Suprapubic skin (tissue), 4 donors: ENCODE measurements around the gene WHRN. TPM values are rescaled to one million over a fixed set of nuclear protein-coding genes. Genes with fewer than 3 reads are reported as not detected.

ENCODE experiments used
- DNase-seq, 2 donors: peaks; one replicate each; pipeline ENCODE4 v3.0.0-alpha.2; 2019; ENCODE audit warnings: low spot score in 2 of 2
- H3K27ac ChIP-seq: fragments of 200-600 bp; sonication (generic); one replicate; pipeline ENCODE4 v1.5.1; 2019
- H3K27me3 ChIP-seq: fragments of 200-600 bp; sonication (generic); one replicate; pipeline ENCODE4 v1.5.1; 2019
- H3K36me3 ChIP-seq: fragments of 200-600 bp; sonication (generic); one replicate; pipeline ENCODE4 v1.5.1; 2019
- H3K4me1 ChIP-seq: fragments of 200-600 bp; sonication (generic); one replicate; pipeline ENCODE4 v1.5.1; 2019
- H3K4me3 ChIP-seq: fragments of 200-600 bp; sonication (generic); one replicate; pipeline ENCODE4 v1.5.1; 2019; ENCODE audit warnings: mild to moderate bottlenecking
- H3K9me3 ChIP-seq: fragments of 200-600 bp; sonication (generic); one replicate; pipeline ENCODE4 v1.5.1; 2019
- CTCF ChIP-seq, 2 donors: fragments of 200-600 bp in 1 of 2; fragments of 450-650 bp in 1 of 2; sonication (generic) in 1 of 2; IDR thresholded peaks; one replicate each; pipeline ENCODE4 v1.5.1; 2016 to 2019; ENCODE audit warnings: antibody characterized with exemption in 2 of 2, mild to moderate bottlenecking in 1 of 2, moderate library complexity in 1 of 2
- EP300 ChIP-seq: sonication (generic); formaldehyde crosslinking; IDR thresholded peaks from one replicate; pipeline ENCODE4 v1.6.1; 2017; ENCODE audit warnings: antibody characterized with exemption
- POLR2A ChIP-seq, 2 donors: fragments of 450-650 bp; IDR thresholded peaks; one replicate each; pipeline ENCODE4 v1.6.1; 2017; ENCODE audit warnings: antibody characterized with exemption in 2 of 2, mild to moderate bottlenecking in 2 of 2, moderate library complexity in 2 of 2
- POLR2AphosphoS5 ChIP-seq, 3 donors: sonication (generic); formaldehyde crosslinking; IDR thresholded peaks; one replicate each; pipeline ENCODE4 v1.6.1; 2017; ENCODE audit warnings: antibody characterized with exemption in 3 of 3
- WGBS: methylation state at CpG from one replicate; pipeline ENCODE4 v1.1.5; 2018; 5-methylcytosine and 5-hydroxymethylcytosine counted together
- total RNA-seq, 4 donors: library from RNA; depleted of rRNA; stranded (reverse); fragments of >200 nt; gene quantifications; one replicate each; pipeline ENCODE4 v1.1.0, GENCODE V29; 2016

Gene WHRN
- total RNA-seq, 4 donors from 2014 or later = 7.7 to 25.9 (median 14.8) TPM

GRCh38 chr9:114482593-114482992, 22.7 kb downstream of the WHRN start:
- DNase-seq = no peak
- Histone ChIP-seq H3K4me1 (peaks cover 10% of the 10 kb centered on the region), H3K27me3 (no peaks in the 10 kb centered on the region), H3K9me3 (no peaks in the 10 kb centered on the region), H3K27ac (no peak overlapping the region), H3K36me3 (peaks cover 2% of the 10 kb centered on the region), H3K4me3 (no peak overlapping the region)
- no peak for TF ChIP-seq EP300
- TF ChIP-seq POLR2AphosphoS5 (IDR thresholded peaks at IDR 0.05) = no peak
- no peak for TF ChIP-seq CTCF (IDR thresholded peaks at IDR 0.05)
- TF ChIP-seq POLR2A (IDR thresholded peaks at IDR 0.05) = no peak
- WGBS = 72% methylated on average over 10 of the region's 10 CpGs

GRCh38 chr9:114481789-114482188, 23.5 kb downstream of the WHRN start:
- no peak overlapping the region for H3K27ac ChIP-seq
- peaks cover 3% of the 10 kb centered on the region for H3K36me3 ChIP-seq
- WGBS = 94% methylated on average over 3 of the region's 5 CpGs
- H3K4me1 ChIP-seq = peaks cover 6% of the 10 kb centered on the region
- TF ChIP-seq POLR2AphosphoS5 (IDR thresholded peaks at IDR 0.05) = no peak
- no peak for TF ChIP-seq EP300
- TF ChIP-seq CTCF (IDR thresholded peaks at IDR 0.05) = no peak
- no peak for TF ChIP-seq POLR2A (IDR thresholded peaks at IDR 0.05)
- DNase-seq = no peak
- no peaks in the 10 kb centered on the region for H3K9me3 ChIP-seq
- H3K27me3 ChIP-seq = no peaks in the 10 kb centered on the region
- no peak overlapping the region for H3K4me3 ChIP-seq

GRCh38 chr9:114480746-114481435, 24.4 kb downstream of the WHRN start:
- WGBS = 84% methylated on average over 4 of the region's 4 CpGs
- H3K4me1 ChIP-seq = peaks cover 6% of the 10 kb centered on the region
- H3K4me3 ChIP-seq = no peak overlapping the region
- DNase-seq = no peak
- H3K27ac ChIP-seq = no peak overlapping the region
- H3K9me3 ChIP-seq = no peaks in the 10 kb centered on the region
- H3K27me3 ChIP-seq = no peaks in the 10 kb centered on the region
- TF ChIP-seq CTCF (IDR thresholded peaks at IDR 0.05) (no peak), POLR2A (IDR thresholded peaks at IDR 0.05) (no peak), POLR2AphosphoS5 (IDR thresholded peaks at IDR 0.05) (no peak), EP300 (no peak)
- peaks cover 3% of the 10 kb centered on the region for H3K36me3 ChIP-seq

- Histone ChIP-seq H3K27ac (no peak overlapping the region), H3K36me3 (peaks cover 5% of the 10 kb centered on the region), H3K27me3 (no peaks in the 10 kb centered on the region), H3K9me3 (no peaks in the 10 kb centered on the region), H3K4me1 (peaks cover 5% of the 10 kb centered on the region), H3K4me3 (no peak overlapping the region)
- no peak for TF ChIP-seq POLR2A (IDR thresholded peaks at IDR 0.05)
- TF ChIP-seq POLR2AphosphoS5 (IDR thresholded peaks at IDR 0.05) = no peak
- TF ChIP-seq CTCF (IDR thresholded peaks at IDR 0.05) = no peak
- no peak for TF ChIP-seq EP300
- no peak for DNase-seq
- WGBS = 92% methylated on average over 6 of the region's 6 CpGs
Observed at GRCh38 chr9:114478871-114479270, 26.4 kb downstream of the WHRN start.

GRCh38 chr9:114478459-114478858, 26.8 kb downstream of the WHRN start:
- TF ChIP-seq EP300 (no peak), CTCF (IDR thresholded peaks at IDR 0.05) (no peak), POLR2AphosphoS5 (IDR thresholded peaks at IDR 0.05) (no peak), POLR2A (IDR thresholded peaks at IDR 0.05) (no peak)
- Histone ChIP-seq H3K4me1 (peaks cover under 1% of the 10 kb centered on the region), H3K27me3 (no peaks in the 10 kb centered on the region), H3K36me3 (peaks cover 5% of the 10 kb centered on the region), H3K4me3 (no peak overlapping the region), H3K27ac (no peak overlapping the region), H3K9me3 (no peaks in the 10 kb centered on the region)
- 92% methylated on average over 11 of the region's 11 CpGs for WGBS
- DNase-seq = no peak
